Fibroblast of pulmonary artery (primary cell): ENCODE results near the gene TBL1X.

Source experiments
- DNase-seq: peaks from one replicate; pipeline ENCODE4 v3.0.0-alpha.2; 2010; ENCODE audit warnings: low read depth
- H3K4me3 ChIP-seq: replicated peaks from 2 replicates; pipeline ENCODE4 v1.5.1; 2011; ENCODE audit warnings: low read depth, mild to moderate bottlenecking, control low read depth, low read length, moderate library complexity
- CTCF ChIP-seq: IDR thresholded peaks from 2 replicates; pipeline ENCODE4 v1.5.1; 2011; ENCODE audit warnings: mild to moderate bottlenecking, control low read depth, low read length, inconsistent platforms; ENCODE audit errors: missing control alignments

TBL1X gene

DNA sequence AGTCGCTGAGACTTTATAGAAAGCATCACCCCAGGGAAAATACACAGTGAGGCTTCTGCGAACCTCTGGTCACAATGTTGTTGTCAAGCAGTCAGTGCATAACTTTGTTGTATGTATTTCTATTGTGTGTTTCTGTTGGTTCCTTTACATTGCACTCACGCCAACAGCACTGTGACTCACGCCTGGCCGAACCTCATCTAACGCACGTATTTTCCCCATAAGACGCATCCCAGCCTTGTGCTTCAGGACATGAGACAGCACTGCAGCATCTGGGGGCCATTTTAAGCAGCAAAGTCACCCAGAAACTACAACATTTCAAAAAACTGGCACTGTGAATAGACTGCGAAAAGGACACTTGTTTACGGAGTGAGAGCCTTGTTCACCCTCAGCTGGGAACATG, 30.6 kb downstream of the TBL1X start:
- DNase-seq, result no peak
- no peak for TF ChIP-seq CTCF
- no peak overlapping the region for H3K4me3 ChIP-seq

GRCh38 chrX:9498236-9498635, 33.4 kb downstream of the TBL1X start:
- no peak for TF ChIP-seq CTCF
- no peak for DNase-seq
- no peak overlapping the region for H3K4me3 ChIP-seq

DNA sequence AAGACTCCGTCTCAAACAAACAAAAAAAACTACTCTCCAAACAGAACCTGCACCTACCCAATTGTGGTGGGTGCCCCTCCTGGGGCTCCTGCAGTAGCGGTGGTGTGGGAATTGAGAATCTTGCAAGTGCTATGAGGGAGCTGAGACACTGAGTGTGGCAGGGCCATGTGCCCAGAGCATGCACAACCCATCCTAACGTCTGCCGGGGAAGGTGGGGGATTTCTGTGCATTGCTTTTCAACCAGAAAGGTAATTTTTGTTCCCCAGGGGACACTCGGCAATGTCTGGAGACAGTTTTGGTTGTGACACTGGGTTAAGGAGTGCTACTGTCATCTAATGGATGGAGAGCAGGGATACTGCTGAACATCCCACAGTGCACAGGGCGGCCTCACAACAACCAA, 35.7 kb downstream of the TBL1X start:
- TF ChIP-seq CTCF, result no peak
- H3K4me3 ChIP-seq, result no peak overlapping the region
- DNase-seq, result no peak

GRCh38 chrX:9501362-9501761, 36.5 kb downstream of the TBL1X start:
- no peak for DNase-seq
- no peak for TF ChIP-seq CTCF
- H3K4me3 ChIP-seq, result no peak overlapping the region

DNA sequence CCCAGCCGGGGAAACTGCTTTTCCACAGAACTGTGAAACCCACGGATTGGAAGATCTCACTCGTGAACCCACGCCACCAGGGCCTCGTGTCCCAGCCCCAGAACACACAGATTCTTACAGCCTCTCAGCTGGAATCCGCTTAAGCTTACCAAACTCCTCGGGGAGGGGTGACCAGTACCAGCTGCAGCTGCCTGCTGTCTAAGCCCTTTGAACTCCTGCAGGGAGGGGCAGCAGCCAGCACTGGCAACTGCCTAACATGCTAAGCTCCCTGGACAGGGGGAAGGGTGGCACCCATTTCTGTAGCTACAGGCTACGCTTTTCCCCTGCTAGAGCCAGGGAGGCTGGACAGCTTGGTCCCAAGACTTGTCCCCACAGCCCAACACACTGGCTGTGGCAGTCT, 38.4 kb downstream of the TBL1X start:
- no peak overlapping the region for H3K4me3 ChIP-seq
- no peak for TF ChIP-seq CTCF
- DNase-seq, result no peak

GRCh38 chrX:9510366-9510765, 45.5 kb downstream of the TBL1X start:
- no peak for TF ChIP-seq CTCF
- no peak overlapping the region for H3K4me3 ChIP-seq
- DNase-seq, result no peak

DNA sequence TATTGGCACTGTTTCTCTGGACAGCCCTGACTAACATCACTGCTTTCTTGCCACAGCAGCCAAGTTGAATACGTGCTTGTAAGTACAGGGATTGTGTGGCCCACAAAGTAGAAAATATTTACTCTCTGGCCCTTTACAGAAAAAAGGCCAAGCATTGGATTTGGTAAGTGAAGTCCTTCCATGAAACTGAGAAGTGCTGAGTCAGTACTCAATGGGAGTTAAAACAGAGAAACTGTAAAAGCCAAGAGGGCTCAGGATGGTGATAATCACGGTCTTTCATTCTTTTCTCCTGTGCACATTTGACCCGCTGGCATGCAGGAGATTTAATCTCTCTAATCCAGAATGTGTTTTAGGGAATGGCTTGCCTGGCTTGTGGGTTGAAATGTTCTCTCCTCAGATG, 46.1 kb downstream of the TBL1X start:
- no peak for DNase-seq
- no peak for TF ChIP-seq CTCF

More for the DNA sequence above, 46.1 kb downstream of the TBL1X start:
- no peak overlapping the region for H3K4me3 ChIP-seq
